Mucosa of descending colon (tissue), 3 donors: ENCODE data around the gene GAL. TPM values are rescaled to one million over a fixed set of nuclear protein-coding genes. Genes with fewer than 3 reads are reported as not detected.

Experiments used
- ATAC-seq: fragments of 200-7000 bp; cut with Tn5 transposase; one replicate; pipeline ENCODE4 v1.9.1; 2020; ENCODE audit warnings: mild to moderate bottlenecking, moderate library complexity
- DNase-seq, 3 donors: peaks; one replicate each; pipeline ENCODE4 v3.0.0-alpha.2; 2020
- H3K36me3 ChIP-seq: fragments of 200-600 bp; one replicate; pipeline ENCODE4 v1.8.0; 2021; ENCODE audit warnings: low read depth, mild to moderate bottlenecking
- H3K4me1 ChIP-seq: fragments of 200-600 bp; one replicate; pipeline ENCODE4 v1.8.0; 2021; ENCODE audit warnings: low read depth, mild to moderate bottlenecking
- H3K4me3 ChIP-seq: fragments of 200-600 bp; one replicate; pipeline ENCODE4 v1.8.0; 2021; ENCODE audit warnings: mild to moderate bottlenecking
- H3K9me3 ChIP-seq: fragments of 200-600 bp; one replicate; pipeline ENCODE4 v1.8.0; 2021; ENCODE audit warnings: mild to moderate bottlenecking
- intact Hi-C, 2 donors: fragments of 100-400 bp; cut with DNase I in 1 of 2; cut with micrococcal nuclease in 1 of 2; formaldehyde crosslinking; loops; one replicate each; pipeline versions ENCODE4 v1.11.0 to v1.11.1; 2022; cut with DNase I, micrococcal nuclease
- total RNA-seq, 3 donors: library from RNA; stranded (reverse); fragmentation: NEBNext Ultra II Directional in 2 of 3; extraction: Animal tissue kit (Norgen Biotek cat#: 25700) in 2 of 3; gene quantifications; one replicate each; pipeline versions ENCODE4 v1.2.1 to v1.2.4, GENCODE V29; 2021 to 2023
- TF ChIP-seq, protein P1 (sequence below): fragments of 200-600 bp; IDR thresholded peaks from one replicate; pipeline ENCODE4 v1.8.0; 2022; ENCODE audit warnings: antibody characterized with exemption, mild to moderate bottlenecking
- donor health status: DM: no; HTN: no; CAD: no; lungs with moderate emphysema.
- donor health status: DM: no; HTN: no; CAD: no.
- donor health status: DM: no; HTN: yes; CAD: no.

Gene GAL
- total RNA-seq, 3 donors from 2014 or later = 1.5 to 8.4 (median 2.4) TPM

- DNase-seq (no peak), ATAC-seq (no peak)
- TF ChIP-seq, protein P1, sequence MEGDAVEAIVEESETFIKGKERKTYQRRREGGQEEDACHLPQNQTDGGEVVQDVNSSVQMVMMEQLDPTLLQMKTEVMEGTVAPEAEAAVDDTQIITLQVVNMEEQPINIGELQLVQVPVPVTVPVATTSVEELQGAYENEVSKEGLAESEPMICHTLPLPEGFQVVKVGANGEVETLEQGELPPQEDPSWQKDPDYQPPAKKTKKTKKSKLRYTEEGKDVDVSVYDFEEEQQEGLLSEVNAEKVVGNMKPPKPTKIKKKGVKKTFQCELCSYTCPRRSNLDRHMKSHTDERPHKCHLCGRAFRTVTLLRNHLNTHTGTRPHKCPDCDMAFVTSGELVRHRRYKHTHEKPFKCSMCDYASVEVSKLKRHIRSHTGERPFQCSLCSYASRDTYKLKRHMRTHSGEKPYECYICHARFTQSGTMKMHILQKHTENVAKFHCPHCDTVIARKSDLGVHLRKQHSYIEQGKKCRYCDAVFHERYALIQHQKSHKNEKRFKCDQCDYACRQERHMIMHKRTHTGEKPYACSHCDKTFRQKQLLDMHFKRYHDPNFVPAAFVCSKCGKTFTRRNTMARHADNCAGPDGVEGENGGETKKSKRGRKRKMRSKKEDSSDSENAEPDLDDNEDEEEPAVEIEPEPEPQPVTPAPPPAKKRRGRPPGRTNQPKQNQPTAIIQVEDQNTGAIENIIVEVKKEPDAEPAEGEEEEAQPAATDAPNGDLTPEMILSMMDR = no peak
- Histone ChIP-seq H3K9me3 (no peaks in the 10 kb centered on the region), H3K36me3 (no peaks in the 10 kb centered on the region), H3K4me1 (no peaks in the 10 kb centered on the region), H3K4me3 (no peak overlapping the region)
- intact Hi-C loops = no loop called here
Measured at GRCh38 chr11:68661014-68661413, 23.3 kb upstream of the GAL start.

GRCh38 chr11:68661697-68662603 lies 22.4 kb upstream of the GAL start:
- ATAC-seq (no peak), DNase-seq (peak in 1 of 3 donors; percentile 13)
- H3K4me1 ChIP-seq = no peaks in the 10 kb centered on the region
- TF ChIP-seq, protein P1 = no peak
- no peaks in the 10 kb centered on the region for H3K9me3 ChIP-seq
- intact Hi-C loops = no loop called here
- H3K4me3 ChIP-seq = no peak overlapping the region
- H3K36me3 ChIP-seq = no peaks in the 10 kb centered on the region

DNA sequence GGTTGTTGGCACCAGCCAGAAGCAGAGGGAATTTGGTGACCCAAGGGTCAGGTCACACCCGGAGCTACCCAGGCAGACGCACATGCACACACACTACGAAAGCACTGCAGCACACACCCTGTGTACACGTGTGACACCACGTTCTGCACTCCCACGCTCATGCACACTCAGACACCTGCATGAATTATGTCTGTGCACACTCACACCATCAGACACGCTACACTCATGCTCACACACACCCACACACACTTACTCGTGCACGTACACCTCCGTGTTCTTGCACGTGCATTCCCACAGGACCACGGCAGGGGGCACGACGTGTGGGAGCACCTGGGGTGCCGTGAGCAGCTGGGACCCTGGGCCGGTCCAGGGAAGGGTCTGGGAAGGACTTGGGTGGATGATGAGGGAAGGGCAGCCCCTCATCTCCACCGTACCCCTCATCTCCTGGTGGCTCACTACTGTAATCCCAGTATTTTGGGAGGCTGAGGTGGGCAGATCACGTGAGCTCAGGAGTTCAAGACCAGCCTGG lies 20.8 kb upstream of the GAL start:
- ATAC-seq = no peak

DNA sequence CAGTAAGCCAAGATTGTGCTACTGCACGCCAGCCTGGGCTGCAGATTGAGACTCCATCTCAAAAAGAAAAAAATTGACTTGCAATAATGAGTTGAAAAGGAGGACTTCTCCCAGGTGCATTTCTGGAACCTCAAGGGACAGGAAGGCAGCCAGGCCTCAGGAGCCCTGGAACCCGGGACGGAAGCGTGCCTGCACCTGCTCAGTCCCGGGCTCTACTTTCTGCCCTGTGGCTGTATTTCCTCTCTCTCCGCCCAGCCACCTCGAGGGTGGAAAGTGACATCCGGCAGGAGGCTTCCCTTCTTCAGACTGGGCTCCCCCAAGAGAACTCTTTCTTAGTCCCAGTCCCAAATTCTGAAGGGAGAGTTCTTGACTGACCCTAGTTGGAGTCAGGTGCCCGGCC lies 20.2 kb upstream of the GAL start:
- Histone ChIP-seq H3K36me3 (no peaks in the 10 kb centered on the region), H3K4me1 (no peaks in the 10 kb centered on the region), H3K4me3 (no peak overlapping the region), H3K9me3 (no peaks in the 10 kb centered on the region)
- TF ChIP-seq, protein P1 = no peak
- ATAC-seq (no peak), DNase-seq (peak in 1 of 3 donors; percentile 1)
- intact Hi-C loops = no loop called here

More for the DNA sequence above, 20.8 kb upstream of the GAL start:
- H3K36me3 ChIP-seq = no peaks in the 10 kb centered on the region
- no peak overlapping the region for H3K4me3 ChIP-seq
- no peaks in the 10 kb centered on the region for H3K4me1 ChIP-seq
- no peaks in the 10 kb centered on the region for H3K9me3 ChIP-seq
- intact Hi-C loops = no loop called here
- peak in 1 of 3 donors; percentile 1 for DNase-seq
- TF ChIP-seq, protein P1 = no peak

DNA sequence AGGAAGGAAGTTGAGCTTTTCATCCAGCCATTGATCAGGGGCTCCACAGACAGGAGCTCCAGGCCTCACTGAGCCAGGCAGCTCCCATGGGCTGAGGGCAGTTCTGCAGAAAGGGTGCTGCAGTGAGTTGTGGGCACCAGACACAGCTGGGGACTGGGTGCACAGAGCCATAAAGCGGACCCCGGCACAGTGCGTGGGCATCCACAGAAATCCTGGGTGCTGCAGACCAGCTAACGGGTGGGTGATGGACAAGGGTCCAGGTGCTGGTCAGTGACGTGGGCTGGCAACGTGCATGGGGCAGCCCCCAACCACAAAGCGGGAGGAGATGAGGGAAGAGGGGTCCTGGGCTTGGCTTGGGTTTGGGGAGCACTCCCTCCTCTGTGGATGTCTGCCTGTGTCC lies 19.4 kb upstream of the GAL start:
- intact Hi-C loops = no loop called here
- no peak for ATAC-seq

More for the DNA sequence above, 19.4 kb upstream of the GAL start:
- H3K4me1 ChIP-seq = no peaks in the 10 kb centered on the region
- no peaks in the 10 kb centered on the region for H3K9me3 ChIP-seq
- H3K4me3 ChIP-seq = no peak overlapping the region
- TF ChIP-seq, protein P1 = no peak
- no peaks in the 10 kb centered on the region for H3K36me3 ChIP-seq
- peak in 1 of 3 donors; percentile 1 for DNase-seq
